Measurements from ENCODE around the gene TIMM29. TPM values are rescaled to one million over a fixed set of nuclear protein-coding genes. Genes with fewer than 3 reads are reported as not detected.
A peak's percentile ranks its signal among the peaks of the same experiment; 100 is the strongest.

Gene TIMM29
- total and polyA plus RNA-seq, 8 donors, result 7.8 to 11.6 (median 10.1) TPM

DNA sequence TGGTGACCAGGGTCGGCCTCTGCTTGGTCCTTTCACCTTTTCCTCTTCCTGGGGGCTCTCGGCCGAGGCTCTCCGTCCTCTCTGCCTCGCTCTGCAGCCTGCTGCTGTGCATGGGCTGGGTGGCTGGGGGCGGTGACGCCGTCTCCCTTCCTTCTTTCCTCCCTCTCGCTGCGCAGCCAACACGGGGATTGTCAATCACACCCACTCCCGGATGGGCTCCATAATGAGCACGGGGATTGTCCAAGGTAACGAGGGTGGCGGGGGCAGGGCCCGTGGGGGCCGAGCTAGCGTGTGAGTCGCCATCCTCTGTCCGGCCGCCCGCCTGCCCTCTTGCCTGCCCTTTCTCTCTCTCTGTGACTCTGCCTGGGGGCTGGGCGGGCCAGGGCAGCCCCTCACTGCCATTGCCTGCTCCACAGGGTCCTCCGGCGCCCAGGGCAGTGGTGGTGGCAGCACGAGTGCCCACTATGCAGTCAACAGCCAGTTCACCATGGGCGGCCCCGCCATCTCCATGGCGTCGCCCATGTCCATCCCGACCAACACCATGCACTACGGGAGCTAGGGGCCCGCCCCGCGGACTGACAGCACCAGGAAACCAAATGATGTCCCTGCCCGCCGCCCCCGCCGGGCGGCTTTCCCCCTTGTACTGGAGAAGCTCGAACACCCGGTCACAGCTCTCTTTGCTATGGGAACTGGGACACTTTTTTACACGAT lies 7.3 kb upstream of the TIMM29 start:
- ATAC-seq, result no peak
- Histone ChIP-seq H3K4me3 (no peak overlapping the region), H3K27me3 (no peaks in the 10 kb centered on the region), H3K36me3 (peaks cover 0 to 39% (median 2%) of the 10 kb centered on the region in 3 donors), H3K9me3 (no peaks in the 10 kb centered on the region), H3K27ac (no peak overlapping the region), H3K4me1 (peaks cover 0 to 5% (median 0%) of the 10 kb centered on the region in 3 donors)
- FAIRE-seq, result no peak
- DNase-seq, result peak in 1 of 6 donors; percentile 57
- intact Hi-C loops (cut with DNase I), result no loop called here
- TF ChIP-seq, protein P1, sequence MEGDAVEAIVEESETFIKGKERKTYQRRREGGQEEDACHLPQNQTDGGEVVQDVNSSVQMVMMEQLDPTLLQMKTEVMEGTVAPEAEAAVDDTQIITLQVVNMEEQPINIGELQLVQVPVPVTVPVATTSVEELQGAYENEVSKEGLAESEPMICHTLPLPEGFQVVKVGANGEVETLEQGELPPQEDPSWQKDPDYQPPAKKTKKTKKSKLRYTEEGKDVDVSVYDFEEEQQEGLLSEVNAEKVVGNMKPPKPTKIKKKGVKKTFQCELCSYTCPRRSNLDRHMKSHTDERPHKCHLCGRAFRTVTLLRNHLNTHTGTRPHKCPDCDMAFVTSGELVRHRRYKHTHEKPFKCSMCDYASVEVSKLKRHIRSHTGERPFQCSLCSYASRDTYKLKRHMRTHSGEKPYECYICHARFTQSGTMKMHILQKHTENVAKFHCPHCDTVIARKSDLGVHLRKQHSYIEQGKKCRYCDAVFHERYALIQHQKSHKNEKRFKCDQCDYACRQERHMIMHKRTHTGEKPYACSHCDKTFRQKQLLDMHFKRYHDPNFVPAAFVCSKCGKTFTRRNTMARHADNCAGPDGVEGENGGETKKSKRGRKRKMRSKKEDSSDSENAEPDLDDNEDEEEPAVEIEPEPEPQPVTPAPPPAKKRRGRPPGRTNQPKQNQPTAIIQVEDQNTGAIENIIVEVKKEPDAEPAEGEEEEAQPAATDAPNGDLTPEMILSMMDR (IDR thresholded peaks at IDR 0.05), result no peak
- 93% methylated on average over 42 to 43 of the region's 43 CpGs for WGBS, 2 donors

DNA sequence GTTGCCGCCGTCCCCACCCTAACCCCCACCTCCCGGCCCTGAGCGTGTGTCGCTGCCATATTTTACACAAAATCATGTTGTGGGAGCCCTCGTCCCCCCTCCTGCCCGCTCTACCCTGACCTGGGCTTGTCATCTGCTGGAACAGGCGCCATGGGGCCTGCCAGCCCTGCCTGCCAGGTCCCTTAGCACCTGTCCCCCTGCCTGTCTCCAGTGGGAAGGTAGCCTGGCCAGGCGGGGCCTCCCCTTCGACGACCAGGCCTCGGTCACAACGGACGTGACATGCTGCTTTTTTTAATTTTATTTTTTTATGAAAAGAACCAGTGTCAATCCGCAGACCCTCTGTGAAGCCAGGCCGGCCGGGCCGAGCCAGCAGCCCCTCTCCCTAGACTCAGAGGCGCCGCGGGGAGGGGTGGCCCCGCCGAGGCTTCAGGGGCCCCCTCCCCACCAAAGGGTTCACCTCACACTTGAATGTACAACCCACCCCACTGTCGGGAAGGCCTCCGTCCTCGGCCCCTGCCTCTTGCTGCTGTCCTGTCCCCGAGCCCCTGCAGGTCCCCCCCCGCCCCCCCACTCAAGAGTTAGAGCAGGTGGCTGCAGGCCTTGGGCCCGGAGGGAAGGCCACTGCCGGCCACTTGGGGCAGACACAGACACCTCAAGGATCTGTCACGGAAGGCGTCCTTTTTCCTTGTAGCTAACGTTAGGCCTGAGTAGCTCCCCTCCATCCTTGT lies 6.5 kb upstream of the TIMM29 start:
- H3K36me3 ChIP-seq, result peaks cover 0 to 39% (median 2%) of the 10 kb centered on the region in 3 donors
- no peaks in the 10 kb centered on the region for H3K9me3 ChIP-seq
- ATAC-seq (no peak), DNase-seq (peak in 1 of 6 donors; percentile 58), FAIRE-seq (no peak)
- no peak overlapping the region for H3K27ac ChIP-seq
- H3K4me1 ChIP-seq, result peaks cover 0 to 5% (median 0%) of the 10 kb centered on the region in 3 donors
- no peaks in the 10 kb centered on the region for H3K27me3 ChIP-seq
- WGBS, 2 donors, result 81 to 83% methylated on average over 28 to 33 of the region's 33 CpGs
- TF ChIP-seq, protein P1 (IDR thresholded peaks at IDR 0.05), result no peak
- no peak overlapping the region for H3K4me3 ChIP-seq
- intact Hi-C loops (cut with DNase I), result no loop called here

DNA sequence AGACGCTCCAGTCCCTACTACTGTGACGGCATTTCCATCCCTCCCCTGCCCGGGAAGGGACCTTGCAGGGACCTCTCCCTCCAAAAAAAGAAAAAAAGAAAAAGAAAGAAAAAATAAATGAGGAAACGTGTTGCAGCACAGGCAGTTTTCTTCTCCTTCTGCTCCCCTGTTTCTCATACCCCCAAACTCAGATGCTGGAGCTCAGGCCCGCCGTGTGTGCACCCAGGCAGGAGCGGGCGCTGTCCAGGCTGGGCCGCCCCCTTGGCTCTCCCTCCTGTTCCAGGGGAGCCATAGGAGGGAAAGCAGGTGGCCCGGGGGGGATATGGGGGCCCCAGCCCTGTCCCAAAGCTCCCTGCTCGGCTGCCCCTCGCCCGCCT lies 6.0 kb upstream of the TIMM29 start:
- FAIRE-seq, result no peak
- H3K27me3 ChIP-seq, result no peaks in the 10 kb centered on the region
- no peak for DNase-seq
- no peak overlapping the region for H3K27ac ChIP-seq
- H3K9me3 ChIP-seq, result no peaks in the 10 kb centered on the region
- peaks cover 0 to 39% (median 2%) of the 10 kb centered on the region in 3 donors for H3K36me3 ChIP-seq
- ATAC-seq, result no peak
- H3K4me3 ChIP-seq, result no peak overlapping the region
- H3K4me1 ChIP-seq, result peaks cover 0 to 5% (median 0%) of the 10 kb centered on the region in 3 donors
- intact Hi-C loops (cut with DNase I), result no loop called here
- 94% methylated on average over 13 of the region's 13 CpGs for WGBS, 2 donors
- TF ChIP-seq, protein P1 (IDR thresholded peaks at IDR 0.05), result no peak

DNA sequence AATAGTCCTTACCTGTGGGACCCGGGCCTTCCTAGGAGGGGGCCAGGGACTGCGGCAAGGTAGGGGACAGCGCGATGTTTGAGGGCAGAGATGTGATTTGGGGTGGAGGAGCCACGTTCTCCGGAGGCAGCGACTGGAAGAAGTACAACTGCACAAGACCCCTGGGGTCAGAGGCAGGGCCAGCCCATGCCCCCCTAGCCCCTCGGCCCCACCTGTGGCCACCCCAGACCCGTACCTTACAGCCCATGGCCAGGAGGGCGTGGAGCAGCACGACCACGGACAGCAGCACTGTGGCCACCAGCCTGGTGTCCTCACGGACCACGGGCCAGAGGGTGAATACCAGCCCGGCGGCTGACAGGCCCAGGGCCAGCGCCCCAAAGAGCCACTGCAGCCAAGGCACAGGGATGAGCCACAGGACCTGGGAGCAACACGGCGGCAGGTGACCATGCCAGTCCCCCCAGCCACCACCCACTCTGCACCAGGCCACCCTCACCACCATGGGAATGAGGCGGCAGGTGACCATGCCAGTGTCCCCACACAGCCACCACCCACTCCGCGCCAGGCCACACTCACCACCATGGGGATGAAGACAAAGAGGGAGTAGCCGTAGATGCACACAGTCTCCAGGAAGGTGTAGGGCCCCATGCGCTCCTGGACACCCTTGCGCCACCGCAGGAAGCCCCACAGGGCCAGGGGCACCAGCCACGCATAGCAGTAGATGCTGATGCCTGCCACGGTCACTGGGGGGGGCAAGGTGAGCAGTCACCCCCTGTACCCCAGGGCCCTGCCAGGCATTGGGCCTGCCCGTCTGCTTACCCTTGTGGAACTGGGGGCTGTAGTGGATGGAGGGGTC lies 5.1 kb upstream of the TIMM29 start:
- intact Hi-C loops (cut with DNase I), result no loop called here

More for the DNA sequence above, 5.1 kb upstream of the TIMM29 start:
- H3K36me3 ChIP-seq, result peaks cover 0 to 39% (median 2%) of the 10 kb centered on the region in 3 donors
- ATAC-seq, result no peak
- TF ChIP-seq, protein P1 (IDR thresholded peaks at IDR 0.05), result no peak
- no peaks in the 10 kb centered on the region for H3K27me3 ChIP-seq
- no peak for FAIRE-seq
- peaks cover 0 to 5% (median 0%) of the 10 kb centered on the region in 3 donors for H3K4me1 ChIP-seq
- H3K4me3 ChIP-seq, result no peak overlapping the region
- peak in 1 of 6 donors; percentile 65 for DNase-seq
- WGBS, 2 donors, result 89 to 94% methylated on average over 29 of the region's 29 CpGs
- H3K27ac ChIP-seq, result no peak overlapping the region
- H3K9me3 ChIP-seq, result no peaks in the 10 kb centered on the region

Measured in pancreas (tissue), 10 donors.